Transverse colon (tissue), 3 donors: ENCODE results near the gene NAT10.

Experiments used
- POLR2A ChIP-seq: fragments of 450-650 bp; IDR thresholded peaks from one replicate; pipeline ENCODE4 v1.6.1; 2016; ENCODE audit warnings: antibody characterized with exemption, mild to moderate bottlenecking, moderate library complexity
- TF ChIP-seq, protein P1 (sequence below), 5 experiments: fragments of 200-600 bp in 3 of 5; fragments of 450-650 bp in 2 of 5; sonication (generic) in 3 of 5; IDR thresholded peaks; 1 replicate in 2 of 5; 2 replicates in 3 of 5; pipeline ENCODE4 v1.5.1; 2016 to 2017; ENCODE audit warnings: antibody characterized with exemption in 5 of 5, inconsistent platforms in 3 of 5, mild to moderate bottlenecking in 2 of 5, moderate library complexity in 1 of 5

DNA sequence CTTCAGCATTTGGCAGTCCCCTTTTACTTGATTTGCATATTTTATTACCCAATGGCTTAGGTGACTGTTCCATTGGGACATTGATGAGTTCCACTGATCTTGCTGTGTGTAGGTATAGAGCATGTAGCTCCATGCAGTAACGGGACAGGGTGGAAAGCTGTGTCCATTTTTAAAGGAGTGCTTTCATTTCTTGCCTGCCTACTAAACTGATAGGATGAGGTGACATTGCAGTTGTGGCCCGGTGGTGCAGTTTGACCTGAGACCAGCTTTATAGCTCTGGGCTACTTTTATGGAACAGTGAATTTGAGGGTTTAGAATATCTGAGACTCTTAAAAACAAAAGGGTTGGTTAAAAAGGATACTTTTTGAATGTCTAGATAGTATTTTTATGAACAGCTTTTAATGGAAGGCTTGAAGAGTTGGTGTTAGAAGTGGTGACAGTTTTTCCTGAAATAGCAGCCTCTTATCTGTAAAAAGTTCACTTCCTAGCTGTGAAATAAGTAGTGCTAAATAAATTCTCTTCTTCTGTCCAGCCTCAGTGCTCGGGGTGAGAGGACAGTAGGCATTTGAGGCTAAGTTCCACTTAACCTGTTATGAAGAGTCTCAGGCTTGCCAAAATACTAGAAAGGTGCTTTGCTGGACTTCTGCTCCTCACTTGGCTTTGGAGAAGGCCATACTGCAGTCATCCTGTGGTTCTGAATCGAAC, 27.0 kb downstream of the NAT10 start:
- no peak for TF ChIP-seq POLR2A
- TF ChIP-seq, protein P1, sequence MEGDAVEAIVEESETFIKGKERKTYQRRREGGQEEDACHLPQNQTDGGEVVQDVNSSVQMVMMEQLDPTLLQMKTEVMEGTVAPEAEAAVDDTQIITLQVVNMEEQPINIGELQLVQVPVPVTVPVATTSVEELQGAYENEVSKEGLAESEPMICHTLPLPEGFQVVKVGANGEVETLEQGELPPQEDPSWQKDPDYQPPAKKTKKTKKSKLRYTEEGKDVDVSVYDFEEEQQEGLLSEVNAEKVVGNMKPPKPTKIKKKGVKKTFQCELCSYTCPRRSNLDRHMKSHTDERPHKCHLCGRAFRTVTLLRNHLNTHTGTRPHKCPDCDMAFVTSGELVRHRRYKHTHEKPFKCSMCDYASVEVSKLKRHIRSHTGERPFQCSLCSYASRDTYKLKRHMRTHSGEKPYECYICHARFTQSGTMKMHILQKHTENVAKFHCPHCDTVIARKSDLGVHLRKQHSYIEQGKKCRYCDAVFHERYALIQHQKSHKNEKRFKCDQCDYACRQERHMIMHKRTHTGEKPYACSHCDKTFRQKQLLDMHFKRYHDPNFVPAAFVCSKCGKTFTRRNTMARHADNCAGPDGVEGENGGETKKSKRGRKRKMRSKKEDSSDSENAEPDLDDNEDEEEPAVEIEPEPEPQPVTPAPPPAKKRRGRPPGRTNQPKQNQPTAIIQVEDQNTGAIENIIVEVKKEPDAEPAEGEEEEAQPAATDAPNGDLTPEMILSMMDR (IDR thresholded peaks at IDR 0.05), result no peak
